Retinal pigment epithelial cell (primary cell): ENCODE results near the gene CHKB.
A peak's percentile ranks its signal among the peaks of the same experiment; 100 is the strongest.

ENCODE experiments used
- DNase-seq: peaks from one replicate; pipeline ENCODE4 v3.0.0-alpha.2; 2010; ENCODE audit warnings: low read depth
- H3K4me3 ChIP-seq: 2 replicates; pipeline ENCODE4 v1.5.1; 2011; ENCODE audit warnings: mild to moderate bottlenecking, low read length, control low read depth, moderate library complexity
- TF ChIP-seq, protein P1 (sequence below): conservative IDR thresholded peaks from 2 replicates; pipeline ENCODE4 v1.5.1; 2011; ENCODE audit warnings: low read depth, low read length, control low read depth, inconsistent platforms

CHKB gene

DNA sequence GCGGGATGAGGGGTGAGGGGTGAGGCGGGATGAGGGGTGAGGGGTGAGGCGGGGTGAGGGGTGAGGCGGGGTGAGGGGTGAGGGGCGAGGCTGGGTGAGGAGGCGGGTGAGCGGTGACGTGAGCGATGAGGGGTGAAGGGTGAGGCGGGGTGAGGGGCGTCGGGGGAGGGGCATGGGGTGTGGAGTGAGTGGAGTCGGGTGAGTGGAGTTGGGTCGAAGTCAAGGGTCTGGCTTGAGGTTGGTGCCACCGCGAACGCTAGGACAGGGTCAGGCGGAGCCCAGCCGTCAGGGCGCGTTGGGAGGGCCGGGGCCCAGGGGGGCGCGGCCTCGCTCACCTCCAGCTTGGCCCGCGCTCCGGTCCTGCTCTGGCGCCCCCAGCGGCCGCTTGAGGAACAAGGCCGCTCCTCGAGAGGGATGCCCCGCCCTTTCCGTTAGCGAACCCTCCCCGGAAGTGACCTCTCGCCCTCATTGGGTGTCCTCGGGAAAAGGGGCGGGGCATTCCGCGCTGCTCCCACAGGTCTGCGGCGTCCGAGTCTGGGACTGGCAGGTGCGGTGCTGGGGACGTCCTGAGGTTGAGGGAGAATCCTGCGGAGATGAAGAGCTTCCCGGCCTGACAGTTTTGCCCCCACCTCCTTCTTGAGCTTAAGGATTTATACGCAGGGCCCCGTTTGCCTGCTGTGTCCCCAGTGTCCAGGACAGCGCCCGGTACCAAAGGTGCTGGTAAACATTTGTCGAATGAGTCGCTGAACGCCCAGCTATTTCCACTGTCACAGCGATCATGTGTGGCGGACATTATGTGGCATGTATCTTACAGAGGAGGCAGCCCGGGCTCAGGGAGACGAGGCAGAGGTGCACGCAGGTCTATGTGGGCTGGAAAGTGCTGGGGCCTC, 19.9 kb downstream of the CHKB start, which contains the start of gene SYCE3:
Gene SYCE3, minus strand, starts transcription at position 397 of the 890 bp plus-strand sequence. CDS start 6,514 bp downstream, outside the sequence.
- TF ChIP-seq, protein P1, sequence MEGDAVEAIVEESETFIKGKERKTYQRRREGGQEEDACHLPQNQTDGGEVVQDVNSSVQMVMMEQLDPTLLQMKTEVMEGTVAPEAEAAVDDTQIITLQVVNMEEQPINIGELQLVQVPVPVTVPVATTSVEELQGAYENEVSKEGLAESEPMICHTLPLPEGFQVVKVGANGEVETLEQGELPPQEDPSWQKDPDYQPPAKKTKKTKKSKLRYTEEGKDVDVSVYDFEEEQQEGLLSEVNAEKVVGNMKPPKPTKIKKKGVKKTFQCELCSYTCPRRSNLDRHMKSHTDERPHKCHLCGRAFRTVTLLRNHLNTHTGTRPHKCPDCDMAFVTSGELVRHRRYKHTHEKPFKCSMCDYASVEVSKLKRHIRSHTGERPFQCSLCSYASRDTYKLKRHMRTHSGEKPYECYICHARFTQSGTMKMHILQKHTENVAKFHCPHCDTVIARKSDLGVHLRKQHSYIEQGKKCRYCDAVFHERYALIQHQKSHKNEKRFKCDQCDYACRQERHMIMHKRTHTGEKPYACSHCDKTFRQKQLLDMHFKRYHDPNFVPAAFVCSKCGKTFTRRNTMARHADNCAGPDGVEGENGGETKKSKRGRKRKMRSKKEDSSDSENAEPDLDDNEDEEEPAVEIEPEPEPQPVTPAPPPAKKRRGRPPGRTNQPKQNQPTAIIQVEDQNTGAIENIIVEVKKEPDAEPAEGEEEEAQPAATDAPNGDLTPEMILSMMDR = peak; percentile 78
- DNase-seq = no peak
- H3K4me3 ChIP-seq = peak within 1 kb of the TSS; percentile 73

DNA sequence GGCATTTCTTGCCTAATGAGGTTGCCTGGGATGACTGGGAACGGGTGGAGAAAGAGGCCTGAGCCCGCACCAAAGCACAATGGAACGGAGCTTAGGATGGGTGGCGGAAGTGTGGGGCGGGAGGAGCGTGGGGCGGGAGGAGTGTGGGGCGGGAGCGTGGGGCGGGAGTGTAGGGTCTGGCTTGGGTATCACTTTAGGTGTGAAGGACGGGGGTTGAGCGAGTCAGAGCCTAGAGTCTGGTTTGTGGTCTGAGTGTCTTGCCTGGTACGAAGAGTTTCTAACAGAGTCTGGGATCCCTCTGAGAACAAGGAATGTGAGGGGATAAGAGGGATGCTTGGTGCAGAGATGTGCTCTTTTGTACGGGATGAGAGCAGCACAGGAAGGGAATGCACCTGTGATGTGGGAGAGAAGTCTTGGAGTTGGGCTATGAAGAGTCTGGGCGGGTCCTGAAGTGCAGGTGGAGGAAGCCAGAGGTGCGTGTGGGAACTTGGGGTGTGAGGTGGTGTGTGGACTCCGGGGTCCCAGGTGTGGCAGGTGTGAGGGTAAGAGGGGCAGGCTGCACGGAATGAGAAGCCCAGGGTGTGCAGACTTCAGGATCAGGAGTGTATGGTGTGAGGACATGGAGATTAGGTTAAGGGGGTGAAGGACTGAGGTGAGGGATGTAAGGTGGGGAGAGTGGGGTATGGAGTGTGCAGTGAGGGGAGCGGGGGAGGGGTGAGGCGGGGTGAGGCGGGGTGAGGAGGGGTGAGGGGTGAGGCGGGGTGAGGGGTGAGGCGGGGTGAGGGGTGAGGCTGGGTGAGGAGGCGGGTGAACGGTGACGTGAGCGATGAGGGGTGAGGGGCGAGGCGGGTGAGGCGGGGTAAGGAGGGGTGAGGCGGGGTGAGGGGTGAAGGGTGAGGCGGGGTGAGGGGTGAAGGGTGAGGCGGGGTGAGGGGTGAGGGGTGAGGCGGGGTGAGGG, 21.0 kb downstream of the CHKB start:
- no peak overlapping the region for H3K4me3 ChIP-seq
- no peak for DNase-seq
- TF ChIP-seq, protein P1 = no peak

DNA sequence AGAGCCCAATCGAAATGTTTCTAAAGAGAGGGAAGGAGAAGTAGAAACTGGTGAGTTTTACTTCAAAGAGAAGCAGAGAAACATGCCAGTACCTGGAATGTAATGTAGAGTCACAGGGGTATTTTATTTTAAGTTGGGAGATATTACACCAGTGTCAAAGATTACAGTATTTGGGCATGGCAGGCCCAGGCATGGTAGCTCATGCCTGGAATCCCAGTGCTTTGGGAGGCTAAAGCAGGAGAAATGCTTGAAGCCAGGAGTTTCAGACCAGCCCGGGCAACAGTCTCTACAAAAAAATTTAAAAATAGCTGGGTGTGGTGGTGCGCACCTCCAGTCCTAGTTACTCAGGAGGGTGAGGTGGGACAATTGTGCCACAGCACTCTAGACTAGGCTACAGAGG, 22.6 kb downstream of the CHKB start:
- no peak overlapping the region for H3K4me3 ChIP-seq
- no peak for DNase-seq
- TF ChIP-seq, protein P1 = no peak

DNA sequence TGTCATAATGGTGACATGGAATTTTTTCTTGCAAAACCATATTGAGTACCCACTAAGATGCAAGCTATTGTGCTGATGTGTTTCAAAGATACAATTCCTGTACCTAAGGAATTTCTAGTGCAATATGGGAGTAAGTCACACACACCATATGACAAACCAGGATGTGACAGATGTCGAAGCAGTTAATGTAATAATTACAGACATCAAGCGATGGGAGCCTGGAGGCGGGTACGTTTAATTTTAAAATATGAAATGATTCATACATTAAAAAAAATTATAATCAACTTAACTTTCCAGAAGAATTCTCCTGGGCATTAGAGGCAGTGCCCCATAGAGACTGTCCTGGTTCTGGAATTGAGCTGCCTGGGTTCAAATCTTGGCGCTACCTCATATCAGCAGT, 25.9 kb downstream of the CHKB start:
- TF ChIP-seq, protein P1 = no peak

DNA sequence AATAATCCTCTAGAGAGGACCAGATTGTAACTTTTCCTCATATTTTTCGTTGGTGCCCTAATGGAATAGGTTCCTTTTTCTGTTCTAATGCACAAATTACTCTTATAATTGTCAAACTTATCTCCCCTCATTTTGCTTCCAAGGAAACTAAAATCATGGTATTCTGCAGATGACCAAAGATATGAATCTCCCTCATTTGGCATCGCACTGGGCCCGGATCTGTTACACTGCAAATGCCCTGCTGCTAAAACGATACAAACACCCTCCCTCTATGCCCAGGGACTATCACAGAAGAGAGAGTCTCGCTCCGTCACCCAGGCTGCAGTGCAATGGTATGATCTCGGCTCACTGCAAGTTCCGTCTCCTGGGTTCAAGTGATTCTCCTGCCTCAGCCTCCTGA, 29.3 kb downstream of the CHKB start:
- DNase-seq = no peak
- TF ChIP-seq, protein P1 = no peak
- no peak overlapping the region for H3K4me3 ChIP-seq

More for the DNA sequence above, 25.9 kb downstream of the CHKB start:
- no peak overlapping the region for H3K4me3 ChIP-seq
- DNase-seq = no peak

DNA sequence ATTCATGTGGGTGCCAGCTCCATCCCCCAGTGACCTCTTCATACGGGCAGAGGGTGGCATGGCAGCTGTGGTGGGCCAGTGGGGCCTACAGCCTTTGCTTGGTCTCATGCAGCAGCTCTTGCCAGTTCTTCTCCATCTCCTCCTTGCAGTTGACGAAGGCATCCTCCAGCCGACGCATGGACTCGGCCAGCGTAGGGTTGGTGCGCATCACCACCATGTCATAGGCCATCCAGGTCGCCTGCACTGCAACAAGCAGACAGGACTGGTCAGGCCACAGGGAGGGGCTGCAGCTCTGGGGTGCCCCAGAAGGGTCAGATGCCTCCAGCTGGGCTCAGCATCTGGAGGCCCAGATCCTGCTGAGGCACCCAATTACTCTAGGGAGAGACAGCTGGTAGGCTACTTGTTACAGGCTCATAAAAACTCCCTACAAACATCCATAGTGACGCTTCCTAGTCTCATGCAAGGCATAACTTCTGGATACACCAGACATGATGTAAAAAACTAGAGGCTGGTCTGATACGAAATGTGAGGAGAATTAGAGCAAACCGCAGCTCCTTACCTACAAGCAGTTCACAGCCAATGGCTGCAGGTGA, 31.4 kb downstream of the CHKB start:
- no peak for DNase-seq
- TF ChIP-seq, protein P1 = no peak
- no peak overlapping the region for H3K4me3 ChIP-seq
